NCI-H1417 (cell line): ENCODE measurements around the gene PPP1R14C.
A peak's percentile ranks its signal among the peaks of the same experiment; 100 is the strongest.
"Not testable (repeated sequence)": the region's sequence is repeated elsewhere in the genome, so short reads cannot be mapped to it uniquely, and the experiment has no call there.

Experiments
- DNase-seq, 3 experiments: peaks; one replicate each; lab custom pipeline; 2025; lab: John Stamatoyannopoulos, UW

PPP1R14C gene, protein sequence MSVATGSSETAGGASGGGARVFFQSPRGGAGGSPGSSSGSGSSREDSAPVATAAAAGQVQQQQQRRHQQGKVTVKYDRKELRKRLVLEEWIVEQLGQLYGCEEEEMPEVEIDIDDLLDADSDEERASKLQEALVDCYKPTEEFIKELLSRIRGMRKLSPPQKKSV

DNA sequence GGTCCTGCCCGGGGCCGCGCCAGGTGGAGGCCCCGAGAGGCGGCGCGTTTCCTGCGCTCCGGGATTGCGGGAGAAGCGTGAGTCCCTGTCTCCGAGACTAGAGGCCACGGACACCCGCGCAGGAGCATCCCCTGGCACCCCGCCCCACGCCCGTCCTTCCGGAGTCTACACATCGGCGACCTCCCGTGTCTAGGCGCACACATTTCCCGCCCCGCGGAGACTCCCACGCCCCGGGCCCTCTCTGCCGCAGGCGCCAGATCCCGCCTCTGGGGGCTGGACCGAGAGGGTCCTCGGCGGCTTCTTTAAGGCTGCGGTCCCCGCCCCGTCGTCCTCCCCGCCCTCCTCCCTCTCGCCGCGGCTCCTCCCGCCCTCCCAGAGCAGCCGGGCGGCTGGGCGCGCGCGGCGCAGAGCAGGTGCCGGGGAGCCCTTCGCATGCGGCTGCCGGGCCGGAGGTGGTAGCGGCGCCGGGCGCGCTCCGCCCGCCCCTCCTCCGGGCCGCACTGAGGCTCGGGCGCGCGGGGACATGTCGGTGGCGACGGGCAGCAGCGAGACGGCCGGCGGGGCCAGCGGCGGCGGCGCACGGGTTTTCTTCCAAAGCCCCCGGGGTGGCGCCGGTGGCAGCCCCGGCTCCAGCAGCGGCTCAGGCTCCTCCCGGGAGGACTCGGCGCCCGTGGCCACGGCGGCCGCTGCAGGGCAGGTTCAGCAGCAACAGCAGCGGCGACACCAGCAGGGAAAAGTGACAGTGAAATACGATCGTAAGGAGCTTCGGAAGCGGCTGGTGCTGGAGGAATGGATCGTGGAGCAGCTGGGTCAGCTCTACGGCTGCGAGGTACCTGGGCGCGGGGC lies at the start of gene PPP1R14C:
Gene PPP1R14C (plus strand): TSS at position 375 of the 846 bp plus-strand sequence. CDS start 149 bp downstream, at position 524.
- peak; percentile 65 to 90 (median 88) for DNase-seq

DNA sequence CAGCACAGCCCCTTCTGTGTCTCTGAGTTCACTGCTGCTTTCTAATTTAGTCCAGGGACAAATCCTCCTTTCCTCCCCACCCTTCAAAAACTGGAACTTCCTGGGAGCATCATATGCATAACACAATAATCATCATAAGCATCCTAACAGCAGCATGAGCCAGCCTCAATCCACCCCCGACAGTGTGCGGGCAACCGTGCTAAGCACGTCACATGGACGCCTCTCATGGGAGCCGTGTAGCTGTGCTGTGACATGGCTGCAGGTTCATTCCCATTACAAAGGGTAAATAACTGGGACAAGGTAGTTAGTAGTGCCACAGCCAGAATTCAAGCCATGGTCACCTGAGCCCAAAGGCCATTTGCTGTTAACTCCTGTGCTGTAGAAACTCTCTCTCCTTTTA lies 49.4 kb upstream of the PPP1R14C start:
- DNase-seq = peak in 1 of 3 experiments; percentile 14

DNA sequence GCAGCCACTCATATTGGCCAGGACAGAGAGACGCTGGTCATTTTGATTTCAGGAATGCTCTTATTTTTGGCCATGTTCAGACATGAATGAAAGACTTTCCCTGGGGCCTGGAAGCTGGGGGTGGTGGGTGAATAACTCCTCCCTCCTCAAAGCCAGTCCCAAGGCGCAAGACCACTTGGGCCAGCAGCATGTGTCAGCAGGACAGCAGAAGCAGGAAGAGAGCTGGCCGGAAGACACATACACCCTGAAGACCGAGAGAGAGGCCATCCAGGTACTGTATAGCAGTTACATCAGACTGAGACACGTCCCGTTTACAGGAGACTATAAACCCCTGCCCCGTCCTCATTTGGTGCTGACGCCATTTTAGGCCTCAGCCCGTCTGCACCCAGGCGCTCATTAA lies 44.7 kb upstream of the PPP1R14C start:
- no peak for DNase-seq

DNA sequence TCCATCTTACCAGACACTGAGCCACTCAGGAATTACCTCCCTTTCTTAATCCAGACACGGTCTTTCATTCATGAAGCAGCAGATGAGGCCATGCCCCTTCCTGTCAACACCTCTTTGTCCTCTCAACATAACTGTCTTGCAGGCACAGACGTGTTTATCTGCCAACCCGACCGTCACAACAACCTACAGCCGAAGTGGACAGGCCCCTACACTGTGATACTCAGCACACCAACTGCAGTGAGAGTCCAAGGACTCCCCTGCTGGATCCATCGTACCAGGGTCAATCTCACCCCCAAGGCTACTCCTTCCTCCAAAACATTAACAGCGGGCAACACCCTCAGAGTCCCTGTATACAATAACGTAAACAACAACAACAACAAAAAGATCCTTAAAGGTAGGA lies 43.3 kb upstream of the PPP1R14C start:
- no peak for DNase-seq

DNA sequence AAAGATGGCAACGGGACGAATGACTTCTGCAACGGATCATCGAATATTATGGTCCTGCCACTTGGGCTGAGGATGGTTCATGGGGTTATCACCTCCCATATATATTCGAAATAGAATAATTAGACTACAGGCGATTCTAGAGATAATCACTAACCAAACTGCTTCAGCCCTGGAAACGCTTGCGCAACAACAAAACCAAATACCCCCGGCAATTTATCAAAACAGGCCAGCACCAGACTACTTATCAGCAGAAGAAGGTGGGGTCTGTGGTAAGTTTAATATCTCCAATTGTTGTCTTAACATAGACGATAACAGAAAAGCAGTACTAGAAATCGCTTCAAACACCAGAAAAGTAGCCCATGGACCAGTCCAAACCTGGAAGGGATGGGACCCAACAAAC lies 42.9 kb upstream of the PPP1R14C start:
- no peak for DNase-seq

DNA sequence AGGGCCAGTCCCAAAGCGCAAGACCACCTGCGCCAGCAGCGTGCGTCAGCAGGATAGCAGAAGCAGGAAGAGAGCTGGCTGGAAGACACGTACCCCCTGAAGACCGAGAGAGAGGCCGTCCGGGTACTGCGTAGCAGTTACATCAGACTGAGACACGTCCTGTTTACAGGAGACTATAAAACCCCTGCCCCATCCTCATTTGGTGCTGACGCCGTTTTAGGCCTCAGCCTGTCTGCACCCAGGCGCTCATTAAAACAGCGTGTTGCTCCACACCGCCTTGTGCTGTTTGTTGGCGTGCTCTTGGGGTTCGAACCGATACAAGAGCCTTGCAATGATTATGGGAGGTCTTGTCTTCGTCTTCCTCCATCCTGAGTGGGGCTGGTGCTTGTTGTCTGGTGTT lies 42.1 kb upstream of the PPP1R14C start:
- no peak for DNase-seq

DNA sequence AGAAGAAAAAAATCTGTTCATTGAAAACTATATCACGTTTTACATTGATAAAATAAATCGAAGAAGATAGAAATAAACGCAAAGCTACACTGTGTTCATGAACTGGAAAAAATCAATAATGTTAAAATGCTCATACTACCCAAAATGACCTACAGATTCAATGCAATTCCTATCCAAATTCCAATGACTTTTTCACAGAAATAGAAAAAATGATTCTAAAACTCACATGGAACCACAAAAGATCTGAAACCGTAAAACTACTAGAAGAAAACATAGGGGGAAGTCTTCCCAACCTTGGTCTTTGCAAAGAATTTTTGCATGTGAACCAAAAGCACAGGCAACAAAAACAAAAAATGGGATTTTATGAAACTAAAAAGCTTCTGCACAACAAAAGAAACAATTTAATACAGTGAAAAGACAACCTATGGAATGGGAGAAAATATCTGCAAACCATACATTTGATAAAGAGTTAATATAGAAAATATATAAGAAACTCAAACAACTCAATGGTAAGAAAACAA lies 40.0 kb upstream of the PPP1R14C start:
- DNase-seq = no peak

DNA sequence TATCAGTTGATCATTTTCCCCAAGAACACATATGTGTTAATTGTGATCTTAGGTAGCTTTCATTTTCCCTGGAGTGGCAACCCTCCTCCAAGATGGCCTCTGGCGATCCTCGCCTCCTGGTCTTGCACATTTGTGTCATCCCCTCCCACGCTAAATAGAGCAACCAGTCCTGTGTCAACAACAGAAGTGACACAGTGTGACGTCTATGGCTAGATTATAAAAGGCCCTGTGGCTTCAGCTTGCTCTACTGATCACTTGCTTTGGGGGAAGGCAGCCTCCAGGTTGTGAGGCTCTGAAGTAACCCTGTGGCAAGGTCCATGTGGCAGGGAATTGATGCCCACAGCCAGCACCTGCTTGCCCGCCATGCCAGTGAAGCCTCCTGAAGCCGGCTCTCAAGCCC lies 30.6 kb upstream of the PPP1R14C start:
- no peak for DNase-seq

DNA sequence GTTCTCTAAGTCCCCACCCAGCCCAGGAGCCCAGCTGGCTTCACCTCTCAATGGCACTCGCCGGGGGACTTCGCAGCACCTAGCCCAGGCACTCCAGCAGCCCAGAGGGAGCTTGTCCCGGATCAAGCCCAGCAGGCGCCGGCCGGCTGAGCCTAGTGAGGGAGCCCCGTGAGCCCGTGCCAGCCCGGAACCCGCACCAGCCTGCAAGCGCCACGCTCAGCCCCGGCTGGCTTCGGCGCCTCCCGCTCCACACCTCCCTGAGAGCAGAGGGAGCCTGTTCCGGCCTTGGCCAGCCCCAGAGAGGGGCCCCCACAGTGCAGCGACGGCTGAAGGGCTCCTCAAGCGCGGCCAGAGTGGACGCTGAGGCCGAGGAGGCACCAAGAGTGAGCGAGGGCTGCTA lies 27.1 kb upstream of the PPP1R14C start:
- DNase-seq = no peak

DNA sequence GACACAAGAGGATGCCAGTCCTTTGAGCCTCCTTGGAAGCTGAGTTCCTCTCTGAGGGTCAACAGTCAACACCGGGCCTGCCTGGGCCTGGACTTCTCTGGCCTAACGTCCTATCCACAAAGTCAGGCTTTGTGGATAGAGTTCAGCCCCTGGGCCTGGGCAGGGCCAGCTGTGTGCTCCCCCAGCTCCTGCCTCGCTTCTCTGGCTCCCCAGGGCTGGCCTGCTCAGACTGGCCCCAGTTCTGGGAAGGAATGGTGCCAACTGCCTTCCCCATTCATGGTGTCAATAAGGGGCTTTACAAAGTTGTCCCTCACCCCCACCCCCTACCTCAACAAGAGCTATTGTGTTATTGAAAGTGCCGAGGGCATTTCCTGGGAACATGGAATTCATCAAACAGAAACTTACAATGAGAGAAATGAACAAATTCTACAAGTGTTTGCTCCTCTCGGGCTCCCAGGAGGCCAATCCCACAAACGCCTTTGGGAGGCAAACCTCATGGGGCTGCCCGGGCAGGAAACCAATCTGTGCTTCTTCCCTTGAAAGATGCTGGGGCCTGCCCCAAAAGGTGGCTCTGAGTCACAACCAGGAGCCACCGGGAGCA lies 26.5 kb upstream of the PPP1R14C start:
- DNase-seq = no peak

DNA sequence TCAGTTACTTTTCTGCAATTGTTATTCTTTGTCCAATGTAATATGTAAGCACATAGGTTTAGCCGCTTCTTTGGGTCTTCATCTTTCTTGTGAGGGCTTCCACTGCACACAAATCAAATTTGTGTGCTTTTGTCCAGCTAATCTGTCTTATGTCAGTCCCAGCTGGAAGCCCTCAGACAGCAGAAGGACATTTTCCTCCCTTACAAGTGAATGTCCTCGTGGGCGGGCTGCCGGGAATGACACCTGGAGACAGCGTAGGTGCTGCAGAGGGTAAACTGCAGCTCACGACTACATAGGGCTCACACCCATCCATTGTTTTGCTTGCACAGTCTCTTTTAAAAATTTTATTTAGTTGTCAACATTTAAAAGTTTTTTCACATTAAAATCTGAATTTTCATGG lies 24.6 kb upstream of the PPP1R14C start:
- peak; percentile 4 to 84 (median 65) for DNase-seq

DNA sequence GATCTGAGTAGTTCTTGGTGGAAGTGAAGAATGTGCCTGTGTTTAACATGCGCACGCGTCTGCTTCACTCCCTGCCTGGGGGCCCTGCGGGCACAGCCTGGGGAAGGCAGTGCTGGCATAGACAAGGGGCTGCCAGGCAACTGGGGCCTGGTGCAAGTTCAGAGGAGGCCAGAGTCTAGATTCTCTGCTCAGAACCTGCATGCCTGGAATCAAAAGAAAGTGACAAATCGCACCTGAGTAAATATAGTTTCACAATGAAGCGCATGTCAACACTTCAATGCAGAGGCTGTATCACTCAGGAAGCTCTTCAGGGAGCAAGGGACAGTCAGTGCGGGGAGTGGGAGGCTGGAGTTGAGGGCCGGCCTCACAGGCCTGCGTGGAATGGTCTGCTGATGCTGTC lies 24.2 kb upstream of the PPP1R14C start:
- peak; percentile 46 to 88 (median 65) for DNase-seq

DNA sequence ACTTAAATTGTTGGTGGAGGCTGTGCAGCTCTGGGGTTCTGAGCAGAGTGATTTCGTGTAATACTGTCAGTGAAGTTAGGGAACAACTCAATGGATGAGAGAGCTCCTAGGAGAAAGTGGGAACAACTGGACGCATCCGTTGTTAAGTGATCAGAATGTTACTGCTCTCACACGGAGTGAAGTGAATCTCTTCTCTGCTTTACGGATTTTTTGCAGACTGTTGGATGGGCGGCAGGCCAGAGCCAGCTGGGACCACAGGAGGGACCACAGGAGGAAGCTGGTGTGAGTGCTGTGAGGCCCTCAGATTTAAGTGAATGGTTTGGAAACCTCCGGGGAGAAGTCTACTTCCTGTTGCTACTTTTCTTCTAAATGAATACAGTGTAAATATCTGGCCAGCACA lies 23.7 kb upstream of the PPP1R14C start:
- peak in 2 of 3 experiments; percentile 13 to 78 for DNase-seq

DNA sequence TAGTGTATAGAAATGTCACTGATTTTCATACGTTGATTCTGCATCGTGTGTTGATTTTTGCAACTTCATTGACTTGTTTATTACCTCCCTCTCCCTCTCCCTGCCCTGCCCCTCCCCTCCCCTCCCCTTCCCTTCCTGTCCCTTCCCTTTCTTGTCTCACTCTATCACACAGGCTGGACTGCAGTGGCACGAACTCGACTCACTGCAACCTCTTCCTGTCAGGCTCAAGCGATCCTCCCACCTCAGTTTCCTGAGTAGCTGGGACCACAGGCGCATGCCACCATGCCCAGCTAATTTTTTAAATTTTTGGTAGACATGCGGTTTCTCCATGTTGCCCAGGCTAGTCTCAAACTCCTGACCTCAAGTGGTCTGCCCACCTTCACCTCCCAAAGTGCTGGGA lies 19.2 kb upstream of the PPP1R14C start:
- no peak for DNase-seq

DNA sequence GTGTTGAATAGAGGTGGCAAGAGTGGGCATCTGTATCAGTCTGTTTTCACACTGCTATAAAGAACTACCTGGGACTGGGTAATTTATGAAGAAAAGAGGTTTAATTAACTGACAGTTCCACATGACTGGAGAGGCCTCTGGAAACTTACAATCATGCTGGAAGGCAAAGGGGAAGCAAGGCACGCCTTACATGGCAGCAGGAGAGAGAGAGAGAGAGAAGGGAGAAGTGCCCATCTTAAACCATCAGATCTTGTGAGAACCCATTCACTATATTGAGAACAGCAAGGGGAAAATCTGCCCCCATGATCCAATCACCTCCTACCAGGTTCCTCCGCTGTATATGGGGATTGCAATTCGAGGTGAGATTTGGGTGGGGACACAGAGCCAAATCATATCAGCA lies 18.6 kb upstream of the PPP1R14C start:
- no peak for DNase-seq

DNA sequence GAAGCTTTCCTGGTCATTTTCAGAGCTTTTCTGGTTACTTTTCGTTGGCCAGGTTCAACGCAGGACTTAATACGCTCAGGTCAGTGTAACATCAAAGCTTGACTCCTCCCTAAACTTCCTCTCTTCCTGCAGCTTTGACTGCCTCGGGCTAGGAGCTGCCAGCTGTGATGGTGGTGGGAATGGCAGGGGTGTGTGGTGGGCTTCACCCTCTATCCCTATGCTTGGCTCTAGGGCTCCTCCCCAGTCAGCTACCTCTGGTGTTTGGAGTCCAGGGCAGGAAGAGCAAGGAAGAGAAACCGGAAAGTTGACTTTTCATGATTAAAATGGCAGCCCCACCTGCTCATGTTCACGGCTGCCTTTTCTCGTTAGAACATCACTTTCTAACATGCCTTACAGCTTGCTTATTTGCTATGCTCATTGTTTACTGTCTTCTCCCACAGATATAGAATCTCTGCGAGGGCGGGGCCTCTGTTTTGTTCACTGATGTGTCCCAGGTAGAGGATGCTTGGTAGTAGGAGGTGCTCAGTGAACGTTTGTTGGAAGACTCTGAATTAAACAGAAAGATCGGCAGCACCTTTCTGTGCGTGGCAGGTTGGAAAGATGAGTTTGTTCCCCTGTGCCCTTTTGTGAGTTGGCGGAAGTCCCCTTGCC lies 16.1 kb upstream of the PPP1R14C start:
- DNase-seq = no peak

DNA sequence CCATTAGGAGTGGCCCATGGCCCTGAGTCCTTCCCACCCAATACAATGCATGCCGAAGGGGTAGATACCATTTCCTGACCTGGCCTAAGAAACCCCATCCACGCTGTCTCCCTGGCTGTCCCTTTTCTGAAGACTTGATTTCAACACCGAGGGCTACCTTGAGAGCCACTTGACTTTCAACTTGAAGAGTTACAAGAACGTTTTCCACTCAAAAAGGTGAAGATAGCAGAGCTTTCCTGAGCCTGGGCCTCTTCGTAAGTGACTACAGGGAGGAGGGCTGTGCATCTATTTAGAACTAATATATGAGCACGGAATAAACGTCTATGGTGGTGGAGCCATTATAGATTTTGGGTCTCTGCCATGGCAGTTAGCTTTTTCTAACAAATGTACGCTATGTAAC lies 14.4 kb upstream of the PPP1R14C start:
- no peak for DNase-seq

DNA sequence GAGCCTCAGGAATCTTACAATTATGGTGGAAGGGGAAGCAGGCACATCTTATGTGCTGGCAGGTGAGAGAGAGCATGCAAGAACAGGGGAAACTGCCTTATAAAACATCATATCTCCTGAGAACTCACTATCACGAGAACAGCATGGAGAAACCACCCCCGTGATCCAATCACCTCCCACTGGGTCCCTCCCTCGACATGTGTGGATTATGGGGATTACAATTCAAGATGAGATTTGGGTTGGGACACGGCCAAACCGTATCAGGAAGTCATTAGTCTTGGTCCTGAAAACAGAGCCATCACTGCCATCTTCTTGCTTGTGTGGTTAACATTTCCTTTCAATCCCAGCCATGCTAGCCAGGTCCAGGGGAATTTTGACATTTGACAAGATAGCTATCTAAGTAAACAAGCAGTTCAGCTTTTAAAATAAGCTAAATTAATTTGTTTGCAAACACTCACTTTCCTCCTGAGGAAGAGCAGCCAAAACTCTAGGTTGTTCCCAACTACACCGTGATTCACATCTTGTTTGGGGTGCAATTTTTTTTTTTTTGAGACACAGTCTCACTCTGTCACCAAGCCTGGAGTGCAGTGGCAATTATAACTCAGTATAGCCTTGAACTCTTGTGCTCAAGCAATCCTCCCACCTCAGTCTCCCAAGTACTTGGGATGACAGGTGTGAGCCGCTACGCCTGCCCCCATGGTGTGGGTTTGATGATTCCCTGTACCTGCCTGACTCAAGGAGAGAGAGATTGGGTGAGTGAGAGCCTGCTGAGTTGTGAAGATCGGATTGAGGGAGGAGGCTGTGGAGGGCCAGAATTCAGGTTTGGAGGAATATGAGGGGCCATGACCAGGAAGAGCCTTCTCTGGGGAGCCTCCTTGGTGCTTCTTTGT lies 13.0 kb upstream of the PPP1R14C start:
- DNase-seq = no peak

DNA sequence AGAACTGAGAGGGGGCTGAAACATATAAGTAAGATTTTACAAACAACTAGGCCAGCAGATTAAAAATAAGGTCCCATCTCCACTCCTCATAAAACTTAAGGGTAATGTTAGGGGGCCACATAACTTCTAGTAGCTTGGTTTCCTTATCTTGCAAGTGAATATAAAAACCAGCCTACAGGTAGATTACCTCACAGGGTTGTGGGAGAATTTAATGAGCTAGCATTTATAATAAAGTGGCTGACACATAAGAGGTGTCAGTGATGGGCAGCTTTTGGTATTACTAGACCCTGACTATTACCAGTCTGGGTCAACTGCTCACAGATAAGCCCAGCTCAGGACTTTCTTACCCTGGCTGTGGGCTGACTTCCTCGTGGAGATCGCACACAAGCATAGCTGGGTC lies 9.2 kb upstream of the PPP1R14C start:
- DNase-seq = no peak

DNA sequence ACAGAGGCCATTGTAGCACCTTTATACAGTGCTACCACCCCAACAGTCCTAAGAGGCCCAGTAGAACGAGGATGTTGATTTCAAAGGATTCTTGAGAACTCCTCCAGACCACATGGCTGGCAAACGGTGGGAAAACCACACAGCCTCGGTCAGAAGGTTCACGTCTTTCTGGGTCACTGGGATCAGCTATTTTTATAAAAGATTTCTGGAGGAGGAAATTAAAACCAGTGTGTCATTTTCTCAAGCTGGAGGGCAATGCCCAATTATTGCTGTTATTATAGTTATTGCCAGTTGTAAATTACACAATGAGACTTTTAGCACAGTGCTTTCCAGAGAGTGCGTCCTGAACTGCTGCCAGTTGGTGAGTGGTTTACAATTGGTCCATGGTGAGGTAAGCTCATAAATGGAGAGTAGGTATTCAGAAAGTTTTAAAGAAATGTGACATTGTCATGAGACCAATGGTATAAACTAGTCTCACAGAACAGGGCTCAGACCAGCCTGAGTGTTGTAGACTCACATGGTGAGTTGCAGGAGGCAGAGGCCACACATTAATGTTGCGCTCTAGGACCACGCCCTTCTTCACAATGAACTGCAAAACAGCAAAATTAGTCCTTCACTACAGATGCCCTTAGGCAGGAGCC lies 8.4 kb upstream of the PPP1R14C start:
- peak in 2 of 3 experiments; percentile 26 to 72 for DNase-seq

DNA sequence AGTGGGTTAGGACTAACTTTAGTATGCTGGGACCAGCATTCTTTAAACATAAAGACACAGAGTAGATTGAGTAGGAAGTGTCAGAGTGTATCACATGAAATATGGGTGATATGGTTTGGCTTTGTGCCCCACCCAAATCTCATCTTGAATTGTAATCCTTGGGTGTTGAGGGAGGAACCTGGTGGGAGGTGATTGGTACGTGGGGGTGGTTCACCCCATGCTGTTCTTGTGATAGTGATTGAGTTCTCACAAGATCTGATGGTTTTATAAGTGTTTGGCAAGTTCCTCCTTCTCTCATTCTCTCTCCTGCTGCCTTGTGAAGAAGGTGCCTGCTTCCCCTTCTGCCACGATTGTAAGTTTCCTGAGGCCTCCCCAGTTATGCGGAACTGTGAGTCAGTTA lies 5.1 kb upstream of the PPP1R14C start:
- not testable (repeated sequence) for DNase-seq
